Astrocyte of the cerebellum (primary cell): ENCODE measurements around the gene CMC4.

Experiments used
- DNase-seq: peaks from one replicate; pipeline ENCODE4 v3.0.0-alpha.2; 2011; ENCODE audit warnings: low read depth
- H3K4me3 ChIP-seq: 2 replicates; pipeline ENCODE4 v1.5.1; 2011; ENCODE audit warnings: mild to moderate bottlenecking, low read depth, low read length, moderate library complexity
- CTCF ChIP-seq: IDR thresholded peaks from 2 replicates; pipeline ENCODE4 v1.5.1; 2012; ENCODE audit warnings: low read length, low read depth, moderate library complexity, mild to moderate bottlenecking; ENCODE audit errors: missing control alignments
- in situ Hi-C: cut with HindIII; loops from 2 replicates; pipeline ENCODE4 v1.10.0; 2017; ENCODE audit warnings: low sequenced_read_pairs

CMC4 gene

GRCh38 chrX:155069414-155069813 lies 1.5 kb downstream of the CMC4 start:
- in situ Hi-C loops, result no loop called here
- H3K4me3 ChIP-seq, result no peak overlapping the region
- no peak for TF ChIP-seq CTCF
- no peak for DNase-seq

DNA sequence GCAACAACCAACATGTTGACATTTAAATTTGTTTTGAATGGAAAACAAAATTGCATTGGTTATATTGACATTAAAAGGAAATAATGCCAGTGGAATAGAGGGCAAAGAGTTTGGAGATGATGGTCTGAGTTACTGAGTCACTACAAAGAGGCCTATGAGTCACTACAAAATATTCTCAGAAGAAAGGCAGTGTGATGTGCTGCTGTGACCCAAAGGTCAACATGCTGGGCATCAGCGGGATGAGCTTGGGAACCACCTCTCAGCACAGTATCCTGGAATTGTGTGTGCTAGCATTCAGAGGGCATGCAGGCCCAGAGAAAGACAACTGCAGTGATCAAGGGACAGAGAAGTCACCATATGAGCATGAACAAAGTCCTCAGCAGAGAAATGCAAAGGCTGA lies 2.8 kb downstream of the CMC4 start:
- no peak overlapping the region for H3K4me3 ChIP-seq
- DNase-seq, result peak; percentile 9

GRCh38 chrX:155065035-155065734 lies 5.8 kb downstream of the CMC4 start:
- TF ChIP-seq CTCF, result no peak
- in situ Hi-C loops, result no loop called here
- peak; percentile 23 for DNase-seq
- H3K4me3 ChIP-seq, result no peak overlapping the region

More for the DNA sequence above, 2.8 kb downstream of the CMC4 start:
- in situ Hi-C loops, result no loop called here
- TF ChIP-seq CTCF, result no peak

DNA sequence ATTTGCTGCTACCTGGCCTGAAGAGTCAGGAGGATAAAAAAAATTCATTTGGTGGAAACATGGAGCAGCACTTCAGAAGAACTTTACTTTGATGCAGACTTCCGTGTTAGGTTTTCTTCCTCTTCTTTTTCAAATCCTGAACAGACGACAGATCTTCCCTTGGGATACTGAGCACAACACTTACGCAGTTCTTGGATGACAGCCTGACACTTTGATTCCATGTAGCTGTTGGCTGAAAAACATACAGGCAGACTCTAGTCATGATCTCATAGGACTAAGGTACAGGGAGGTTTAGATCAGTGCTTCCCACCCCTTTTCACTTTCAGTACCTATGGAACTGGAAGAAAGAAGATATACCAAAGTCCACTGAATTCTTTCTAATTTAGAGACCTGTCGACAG lies 9.2 kb downstream of the CMC4 start:
- in situ Hi-C loops, result no loop called here
- H3K4me3 ChIP-seq, result no peak overlapping the region
- no peak for TF ChIP-seq CTCF
- no peak for DNase-seq

GRCh38 chrX:155056877-155057792 lies 13.8 kb downstream of the CMC4 start:
- no peak overlapping the region for H3K4me3 ChIP-seq
- DNase-seq, result peak; percentile 32
- in situ Hi-C loops, result no loop called here
- peak; percentile 68 for TF ChIP-seq CTCF

DNA sequence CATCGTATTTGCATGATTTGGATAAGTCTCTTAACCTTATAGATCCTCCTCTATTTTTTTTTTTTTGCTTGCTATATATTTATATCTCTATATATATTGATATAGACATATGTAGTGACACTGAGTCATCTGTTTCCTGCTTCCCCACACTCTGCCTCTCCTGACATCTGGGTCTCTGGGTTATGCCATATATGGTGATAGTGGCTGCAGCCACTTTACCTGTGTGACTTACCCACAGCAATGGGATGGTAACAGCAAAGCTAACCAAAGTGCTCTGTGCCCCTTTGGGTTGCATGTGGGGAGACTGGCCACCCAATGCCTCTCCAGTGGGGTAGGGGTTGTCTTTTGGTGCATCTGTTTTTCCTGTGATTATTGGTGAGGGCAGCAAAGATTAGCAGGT lies 14.5 kb downstream of the CMC4 start:
- no peak for TF ChIP-seq CTCF
- no peak overlapping the region for H3K4me3 ChIP-seq
- in situ Hi-C loops, result no loop called here
- no peak for DNase-seq
